K562 (cell line): ENCODE measurements around the gene DIP2B. TPM values are rescaled to one million over a fixed set of nuclear protein-coding genes. Genes with fewer than 3 reads are reported as not detected.

Experiments
- CCAR2 ChIP-seq: fragments of 200-400 bp; formaldehyde crosslinking; IDR thresholded peaks from 2 replicates; pipeline ENCODE4 v1.6.1; 2017; ENCODE audit warnings: mild to moderate bottlenecking, low read depth, low read length
- ELF4 ChIP-seq: fragments of 450-650 bp; formaldehyde crosslinking; IDR thresholded peaks from 2 replicates; pipeline ENCODE4 v1.4.0; 2022; ENCODE audit warnings: missing genetic modification characterization
- FOXM1 ChIP-seq, 2 experiments: fragments of 450-650 bp in 1 of 2; sonication (generic) in 1 of 2; formaldehyde crosslinking in 1 of 2; IDR thresholded peaks; 2 replicates each; pipeline versions ENCODE4 v1.6.1 to v1.9.0; 2017 to 2022; ENCODE audit warnings: low read depth in 2 of 2, mild to moderate bottlenecking in 2 of 2, missing genetic modification reagents in 1 of 2, moderate library complexity in 1 of 2
- HNRNPH1 ChIP-seq: fragments of 200-400 bp; formaldehyde crosslinking; optimal IDR thresholded peaks from 2 replicates; pipeline ENCODE3; 2017; ENCODE audit warnings: low read depth, mild to moderate bottlenecking, low read length, moderate library complexity
- JUNB ChIP-seq: fragments of 450-650 bp; formaldehyde crosslinking; conservative IDR thresholded peaks from 2 replicates; pipeline ENCODE4 v1.4.0; 2020; ENCODE audit warnings: mild to moderate bottlenecking
- MTA1 ChIP-seq: fragments of 450-650 bp; IDR thresholded peaks from 2 replicates; pipeline ENCODE4 v1.6.1; 2017; ENCODE audit warnings: borderline replicate concordance
- PHB ChIP-seq: fragments of 250-450 bp; sonication (Bioruptor Pico); IDR thresholded peaks from 2 replicates; pipeline ENCODE4 v1.5.0; 2021
- RAD51 ChIP-seq: fragments of 450-650 bp; IDR thresholded peaks from 2 replicates; pipeline ENCODE4 v1.7.1; 2016; ENCODE audit warnings: low read depth, mild to moderate bottlenecking, borderline replicate concordance
- SIN3B ChIP-seq: fragments of 450-650 bp; IDR thresholded peaks from 2 replicates; pipeline ENCODE4 v1.6.1; 2017; ENCODE audit warnings: low read depth, mild to moderate bottlenecking, moderate library complexity
- SPI1 ChIP-seq: IDR thresholded peaks from 2 replicates; pipeline ENCODE4 v1.6.1; 2011; ENCODE audit warnings: low read depth, low read length, control low read depth, borderline replicate concordance
- ZNF551 ChIP-seq: fragments of 250-450 bp; sonication (Bioruptor Pico); IDR thresholded peaks from 2 replicates; pipeline ENCODE4 v1.5.0; 2021; ENCODE audit warnings: mild to moderate bottlenecking, moderate library complexity
- polyA plus RNA-seq, 8 experiments: library from polyadenylated mRNA; depleted of rRNA in 4 of 8; stranded (reverse) in 5 of 8; unstranded in 3 of 8; fragments of >200 nt; fragmentation: Nextera tagmentation in 2 of 8; fragmentation: Illumina TruSeq in 1 of 8; extraction: Ambion mirVana in 2 of 8; extraction: Trizol in 1 of 8; gene quantifications; 2 replicates each; pipeline versions ENCODE4 v1.2.1 to v1.2.3, GENCODE V29; 2011 to 2014; ENCODE audit warnings: inconsistent platforms in 1 of 8, missing spikeins in 1 of 8
- total RNA-seq, 7 experiments: library from RNA; depleted of rRNA in 6 of 7; stranded (reverse); fragments of >200 nt in 6 of 7; fragmentation: Illumina TruSeq in 2 of 7; extraction: Trizol in 2 of 7; gene quantifications; 2 replicates each; pipeline versions ENCODE4 v1.2.1 to v1.2.3, GENCODE V29; 2011 to 2021; ENCODE audit warnings: low replicate concordance in 1 of 7
- TF ChIP-seq, protein P1 (sequence below): fragments of 200-800 bp; sonication (Bioruptor generic); IDR thresholded peaks from 2 replicates; pipeline ENCODE4 v1.6.1; 2016; ENCODE audit warnings: missing genetic modification characterization, missing compliant biosample characterization
- TF ChIP-seq, protein P2 (sequence below): fragments of 450-650 bp; IDR thresholded peaks from 2 replicates; pipeline ENCODE4 v1.7.0; 2016; ENCODE audit warnings: borderline replicate concordance
- TF ChIP-seq, protein P3 (sequence below): fragments of 450-650 bp; IDR thresholded peaks from 2 replicates; pipeline ENCODE4 v1.7.1; 2018; ENCODE audit warnings: mild to moderate bottlenecking, low read depth; ENCODE audit not compliant: partially characterized antibody
- TF ChIP-seq, protein P4 (sequence below): sonication (generic); formaldehyde crosslinking; IDR thresholded peaks from 2 replicates; pipeline ENCODE4 v1.8.0; 2022; ENCODE audit warnings: mild to moderate bottlenecking, missing genetic modification reagents
- TF ChIP-seq, protein P5 (sequence below): sonication (generic); formaldehyde crosslinking; IDR thresholded peaks from 2 replicates; pipeline ENCODE4 v1.9.0; 2022; ENCODE audit warnings: mild to moderate bottlenecking, missing genetic modification reagents

The DIP2B gene
- total and polyA plus RNA-seq, 9 of the 15 experiments (the other 6 are each of a cell fraction or from before 2014, with no cell fraction given): 4.6 to 26.1 (median 18.8) TPM

DNA sequence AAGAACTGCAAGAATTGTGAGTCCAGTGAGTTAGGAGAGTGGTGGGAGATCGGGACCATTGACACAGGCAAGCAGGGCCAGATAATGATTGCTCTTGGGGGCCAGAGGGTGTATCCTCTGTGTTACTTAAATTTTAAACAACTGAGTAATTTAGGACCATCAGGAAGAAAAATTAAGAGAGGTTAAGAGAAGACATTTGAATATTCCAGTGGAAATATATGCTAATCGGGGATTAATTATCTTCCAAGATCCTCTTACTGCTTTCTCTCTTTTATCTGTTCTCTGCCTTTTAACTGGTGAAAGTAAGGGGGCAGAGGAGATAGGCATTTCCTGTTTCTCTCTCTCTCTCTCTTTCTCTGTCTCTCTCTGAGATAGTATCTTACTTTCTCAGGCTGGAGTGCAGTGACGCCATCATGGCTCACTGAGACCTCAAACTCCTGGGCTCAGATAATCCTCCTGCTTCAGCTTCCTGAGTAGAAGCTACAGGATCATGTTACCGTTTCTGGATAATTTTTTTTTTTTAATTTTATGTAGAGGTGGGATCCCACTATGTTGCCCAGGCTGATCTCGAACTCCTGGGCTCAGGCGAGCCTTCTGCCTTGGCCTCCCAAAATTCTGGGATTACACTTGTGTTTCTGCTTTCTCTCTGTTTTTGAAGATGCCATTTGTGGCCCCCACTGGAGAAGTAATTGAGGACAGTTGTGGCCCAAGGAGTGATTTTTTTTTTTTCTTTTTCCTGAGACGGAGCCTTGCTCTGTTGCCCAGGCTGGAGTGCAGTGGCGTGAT is 85.1 kb downstream of the DIP2B start (continued):
- TF ChIP-seq, protein P1, sequence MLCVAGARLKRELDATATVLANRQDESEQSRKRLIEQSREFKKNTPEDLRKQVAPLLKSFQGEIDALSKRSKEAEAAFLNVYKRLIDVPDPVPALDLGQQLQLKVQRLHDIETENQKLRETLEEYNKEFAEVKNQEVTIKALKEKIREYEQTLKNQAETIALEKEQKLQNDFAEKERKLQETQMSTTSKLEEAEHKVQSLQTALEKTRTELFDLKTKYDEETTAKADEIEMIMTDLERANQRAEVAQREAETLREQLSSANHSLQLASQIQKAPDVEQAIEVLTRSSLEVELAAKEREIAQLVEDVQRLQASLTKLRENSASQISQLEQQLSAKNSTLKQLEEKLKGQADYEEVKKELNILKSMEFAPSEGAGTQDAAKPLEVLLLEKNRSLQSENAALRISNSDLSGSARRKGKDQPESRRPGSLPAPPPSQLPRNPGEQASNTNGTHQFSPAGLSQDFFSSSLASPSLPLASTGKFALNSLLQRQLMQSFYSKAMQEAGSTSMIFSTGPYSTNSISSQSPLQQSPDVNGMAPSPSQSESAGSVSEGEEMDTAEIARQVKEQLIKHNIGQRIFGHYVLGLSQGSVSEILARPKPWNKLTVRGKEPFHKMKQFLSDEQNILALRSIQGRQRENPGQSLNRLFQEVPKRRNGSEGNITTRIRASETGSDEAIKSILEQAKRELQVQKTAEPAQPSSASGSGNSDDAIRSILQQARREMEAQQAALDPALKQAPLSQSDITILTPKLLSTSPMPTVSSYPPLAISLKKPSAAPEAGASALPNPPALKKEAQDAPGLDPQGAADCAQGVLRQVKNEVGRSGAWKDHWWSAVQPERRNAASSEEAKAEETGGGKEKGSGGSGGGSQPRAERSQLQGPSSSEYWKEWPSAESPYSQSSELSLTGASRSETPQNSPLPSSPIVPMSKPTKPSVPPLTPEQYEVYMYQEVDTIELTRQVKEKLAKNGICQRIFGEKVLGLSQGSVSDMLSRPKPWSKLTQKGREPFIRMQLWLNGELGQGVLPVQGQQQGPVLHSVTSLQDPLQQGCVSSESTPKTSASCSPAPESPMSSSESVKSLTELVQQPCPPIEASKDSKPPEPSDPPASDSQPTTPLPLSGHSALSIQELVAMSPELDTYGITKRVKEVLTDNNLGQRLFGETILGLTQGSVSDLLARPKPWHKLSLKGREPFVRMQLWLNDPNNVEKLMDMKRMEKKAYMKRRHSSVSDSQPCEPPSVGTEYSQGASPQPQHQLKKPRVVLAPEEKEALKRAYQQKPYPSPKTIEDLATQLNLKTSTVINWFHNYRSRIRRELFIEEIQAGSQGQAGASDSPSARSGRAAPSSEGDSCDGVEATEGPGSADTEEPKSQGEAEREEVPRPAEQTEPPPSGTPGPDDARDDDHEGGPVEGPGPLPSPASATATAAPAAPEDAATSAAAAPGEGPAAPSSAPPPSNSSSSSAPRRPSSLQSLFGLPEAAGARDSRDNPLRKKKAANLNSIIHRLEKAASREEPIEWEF (CRISPR knock-in tag): no peak
- TF ChIP-seq, protein P2, sequence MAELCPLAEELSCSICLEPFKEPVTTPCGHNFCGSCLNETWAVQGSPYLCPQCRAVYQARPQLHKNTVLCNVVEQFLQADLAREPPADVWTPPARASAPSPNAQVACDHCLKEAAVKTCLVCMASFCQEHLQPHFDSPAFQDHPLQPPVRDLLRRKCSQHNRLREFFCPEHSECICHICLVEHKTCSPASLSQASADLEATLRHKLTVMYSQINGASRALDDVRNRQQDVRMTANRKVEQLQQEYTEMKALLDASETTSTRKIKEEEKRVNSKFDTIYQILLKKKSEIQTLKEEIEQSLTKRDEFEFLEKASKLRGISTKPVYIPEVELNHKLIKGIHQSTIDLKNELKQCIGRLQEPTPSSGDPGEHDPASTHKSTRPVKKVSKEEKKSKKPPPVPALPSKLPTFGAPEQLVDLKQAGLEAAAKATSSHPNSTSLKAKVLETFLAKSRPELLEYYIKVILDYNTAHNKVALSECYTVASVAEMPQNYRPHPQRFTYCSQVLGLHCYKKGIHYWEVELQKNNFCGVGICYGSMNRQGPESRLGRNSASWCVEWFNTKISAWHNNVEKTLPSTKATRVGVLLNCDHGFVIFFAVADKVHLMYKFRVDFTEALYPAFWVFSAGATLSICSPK: no peak
- no peak for TF ChIP-seq ZNF551 (CRISPR knock-in tag)
- TF ChIP-seq MTA1: peak; percentile 92
- no peak for TF ChIP-seq HNRNPH1
- no peak for TF ChIP-seq JUNB (CRISPR knock-in tag)
- TF ChIP-seq SIN3B: no peak
- TF ChIP-seq ELF4 (CRISPR knock-in tag): peak; percentile 64; the same call in 1 of the 2 replicates
- TF ChIP-seq CCAR2: no peak
- TF ChIP-seq FOXM1 (IDR thresholded peaks at IDR 0.05; ENCODE audit: low read depth): peak; percentile 63; the same call in 1 of the 2 replicates
- no peak for TF ChIP-seq FOXM1 (CRISPR knock-in tag; IDR thresholded peaks at IDR 0.05; ENCODE audit: low read depth)
- TF ChIP-seq, protein P3, sequence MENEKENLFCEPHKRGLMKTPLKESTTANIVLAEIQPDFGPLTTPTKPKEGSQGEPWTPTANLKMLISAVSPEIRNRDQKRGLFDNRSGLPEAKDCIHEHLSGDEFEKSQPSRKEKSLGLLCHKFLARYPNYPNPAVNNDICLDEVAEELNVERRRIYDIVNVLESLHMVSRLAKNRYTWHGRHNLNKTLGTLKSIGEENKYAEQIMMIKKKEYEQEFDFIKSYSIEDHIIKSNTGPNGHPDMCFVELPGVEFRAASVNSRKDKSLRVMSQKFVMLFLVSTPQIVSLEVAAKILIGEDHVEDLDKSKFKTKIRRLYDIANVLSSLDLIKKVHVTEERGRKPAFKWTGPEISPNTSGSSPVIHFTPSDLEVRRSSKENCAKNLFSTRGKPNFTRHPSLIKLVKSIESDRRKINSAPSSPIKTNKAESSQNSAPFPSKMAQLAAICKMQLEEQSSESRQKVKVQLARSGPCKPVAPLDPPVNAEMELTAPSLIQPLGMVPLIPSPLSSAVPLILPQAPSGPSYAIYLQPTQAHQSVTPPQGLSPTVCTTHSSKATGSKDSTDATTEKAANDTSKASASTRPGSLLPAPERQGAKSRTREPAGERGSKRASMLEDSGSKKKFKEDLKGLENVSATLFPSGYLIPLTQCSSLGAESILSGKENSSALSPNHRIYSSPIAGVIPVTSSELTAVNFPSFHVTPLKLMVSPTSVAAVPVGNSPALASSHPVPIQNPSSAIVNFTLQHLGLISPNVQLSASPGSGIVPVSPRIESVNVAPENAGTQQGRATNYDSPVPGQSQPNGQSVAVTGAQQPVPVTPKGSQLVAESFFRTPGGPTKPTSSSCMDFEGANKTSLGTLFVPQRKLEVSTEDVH: peak; percentile 74
- TF ChIP-seq SPI1: peak; percentile 74
- TF ChIP-seq, protein P4, sequence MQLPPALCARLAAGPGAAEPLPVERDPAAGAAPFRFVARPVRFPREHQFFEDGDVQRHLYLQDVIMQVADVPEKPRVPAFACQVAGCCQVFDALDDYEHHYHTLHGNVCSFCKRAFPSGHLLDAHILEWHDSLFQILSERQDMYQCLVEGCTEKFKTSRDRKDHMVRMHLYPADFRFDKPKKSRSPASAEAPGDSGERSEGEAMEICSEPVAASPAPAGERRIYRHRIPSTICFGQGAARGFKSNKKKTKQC (CRISPR knock-in tag): no peak
- TF ChIP-seq RAD51: no peak
- TF ChIP-seq, protein P5, sequence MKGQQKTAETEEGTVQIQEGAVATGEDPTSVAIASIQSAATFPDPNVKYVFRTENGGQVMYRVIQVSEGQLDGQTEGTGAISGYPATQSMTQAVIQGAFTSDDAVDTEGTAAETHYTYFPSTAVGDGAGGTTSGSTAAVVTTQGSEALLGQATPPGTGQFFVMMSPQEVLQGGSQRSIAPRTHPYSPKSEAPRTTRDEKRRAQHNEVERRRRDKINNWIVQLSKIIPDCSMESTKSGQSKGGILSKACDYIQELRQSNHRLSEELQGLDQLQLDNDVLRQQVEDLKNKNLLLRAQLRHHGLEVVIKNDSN (CRISPR knock-in tag): no peak
- no peak for TF ChIP-seq PHB
